H9 (cell line): ENCODE results near the gene MTMR3. TPM values are rescaled to one million over a fixed set of nuclear protein-coding genes. Genes with fewer than 3 reads are reported as not detected.
"Not testable (repeated sequence)": the region's sequence is repeated elsewhere in the genome, so short reads cannot be mapped to it uniquely, and the experiment has no call there.

Experiments
- DNase-seq: peaks from one replicate; pipeline ENCODE4 v3.0.0-alpha.2; 2017
- H2AFZ ChIP-seq: one replicate; pipeline ENCODE4 v1.6.1; 2013; ENCODE audit warnings: mild to moderate bottlenecking, low read length, control low read depth, moderate library complexity
- H2AK5ac ChIP-seq: 2 replicates; pipeline ENCODE4 v1.6.1; 2013; ENCODE audit warnings: low read length, control low read depth, mixed read lengths; ENCODE audit not compliant: insufficient read length
- H2BK120ac ChIP-seq: one replicate; pipeline ENCODE4 v1.6.1; 2013; ENCODE audit warnings: low read depth, mild to moderate bottlenecking, low read length, control low read depth, inconsistent platforms; ENCODE audit not compliant: poor library complexity, severe bottlenecking
- H2BK12ac ChIP-seq: 2 replicates; pipeline ENCODE4 v1.6.1; 2013; ENCODE audit warnings: low read length, control low read depth, mixed read lengths, low read depth; ENCODE audit not compliant: insufficient read length
- H2BK15ac ChIP-seq: 2 replicates; pipeline ENCODE4 v1.6.1; 2013; ENCODE audit warnings: low read depth, low read length, control low read depth
- H2BK20ac ChIP-seq: one replicate; pipeline ENCODE4 v1.6.1; 2013; ENCODE audit warnings: low read depth, mild to moderate bottlenecking, low read length, control low read depth, inconsistent platforms; ENCODE audit not compliant: poor library complexity, severe bottlenecking
- H2BK5ac ChIP-seq: 2 replicates; pipeline ENCODE4 v1.6.1; 2013; ENCODE audit warnings: low read length, control low read depth, mixed read lengths; ENCODE audit not compliant: insufficient read length
- H3K14ac ChIP-seq: 2 replicates; pipeline ENCODE4 v1.6.1; 2013; ENCODE audit warnings: low read length, control low read depth; ENCODE audit not compliant: insufficient read depth
- H3K18ac ChIP-seq: 2 replicates; pipeline ENCODE4 v1.6.1; 2013; ENCODE audit warnings: low read depth, mild to moderate bottlenecking, mixed read lengths, low read length, control low read depth; ENCODE audit not compliant: insufficient read length
- H3K23ac ChIP-seq: 2 replicates; pipeline ENCODE4 v1.6.1; 2013; ENCODE audit warnings: low read length, control low read depth, mixed read lengths, low read depth; ENCODE audit not compliant: insufficient read length
- H3K23me2 ChIP-seq: 2 replicates; pipeline ENCODE4 v1.6.1; 2013; ENCODE audit warnings: low read depth, mild to moderate bottlenecking, mixed read lengths, low read length, control low read depth; ENCODE audit not compliant: insufficient read length, poor library complexity, severe bottlenecking
- H3K27ac ChIP-seq: 2 replicates; pipeline ENCODE4 v1.5.1; 2013; ENCODE audit warnings: low read length, control low read depth, mixed read lengths, low read depth; ENCODE audit not compliant: insufficient read length
- H3K27me3 ChIP-seq: 2 replicates; pipeline ENCODE4 v1.6.1; 2013; ENCODE audit warnings: low read length, control low read depth, inconsistent platforms; ENCODE audit not compliant: insufficient read depth
- H3K4ac ChIP-seq: 2 replicates; pipeline ENCODE4 v1.6.1; 2013; ENCODE audit warnings: low read depth, mild to moderate bottlenecking, control low read depth, inconsistent platforms, low read length, moderate library complexity
- H3K4me1 ChIP-seq: 2 replicates; pipeline ENCODE4 v1.6.1; 2013; ENCODE audit warnings: low read length, control low read depth, inconsistent platforms; ENCODE audit not compliant: insufficient read depth
- H3K4me2 ChIP-seq: 2 replicates; pipeline ENCODE4 v1.6.1; 2013; ENCODE audit warnings: low read length, control low read depth, mixed read lengths; ENCODE audit not compliant: insufficient read length, insufficient read depth
- H3K56ac ChIP-seq: 2 replicates; pipeline ENCODE4 v1.6.1; 2013; ENCODE audit warnings: low read depth, mild to moderate bottlenecking, mixed read lengths, low read length, control low read depth; ENCODE audit not compliant: insufficient read length
- H3K79me1 ChIP-seq: 2 replicates; pipeline ENCODE4 v1.6.1; 2013; ENCODE audit warnings: low read depth, mild to moderate bottlenecking, moderate library complexity, low read length, control low read depth, inconsistent platforms; ENCODE audit not compliant: insufficient read depth, poor library complexity, severe bottlenecking
- H3K79me2 ChIP-seq: 2 replicates; pipeline ENCODE4 v1.6.1; 2013; ENCODE audit warnings: low read length, control low read depth, inconsistent platforms; ENCODE audit not compliant: insufficient read depth
- H3K9ac ChIP-seq: 2 replicates; pipeline ENCODE4 v1.6.1; 2013; ENCODE audit warnings: low read length, control low read depth, mixed read lengths; ENCODE audit not compliant: insufficient read length; ENCODE audit errors: extremely low read depth
- H3K9me3 ChIP-seq: one replicate; pipeline ENCODE4 v1.6.1; 2013; ENCODE audit warnings: low read depth, low read length, inconsistent platforms; ENCODE audit not compliant: control insufficient read depth
- H3T11ph ChIP-seq: one replicate; pipeline ENCODE4 v1.6.1; 2013; ENCODE audit warnings: mild to moderate bottlenecking, low read length, control low read depth, inconsistent platforms
- H4K20me1 ChIP-seq: one replicate; pipeline ENCODE4 v1.6.1; 2013; ENCODE audit not compliant: control insufficient read depth, insufficient read length, insufficient read depth
- H4K5ac ChIP-seq: 2 replicates; pipeline ENCODE4 v1.6.1; 2013; ENCODE audit warnings: low read depth, mild to moderate bottlenecking, mixed read lengths, low read length, control low read depth; ENCODE audit not compliant: insufficient read length
- H4K8ac ChIP-seq: replicated peaks from 2 replicates; pipeline ENCODE4 v1.6.1; 2013; ENCODE audit warnings: low read length, control low read depth, mixed read lengths, low read depth; ENCODE audit not compliant: insufficient read length
- H4K91ac ChIP-seq: 2 replicates; pipeline ENCODE4 v1.6.1; 2013; ENCODE audit warnings: low read depth, mild to moderate bottlenecking, moderate library complexity, mixed read lengths, low read length, control low read depth; ENCODE audit not compliant: insufficient read length
- H3K27ac Mint-ChIP-seq, 3 experiments: 2 replicates in 2 of 3; 3 replicates in 1 of 3; pipeline ENCODE4 v1.8.0; 2020 to 2021; ENCODE audit warnings: mixed read lengths in 3 of 3, mild to moderate bottlenecking in 1 of 3, moderate library complexity in 1 of 3
- H3K27me3 Mint-ChIP-seq: 2 replicates; pipeline ENCODE4 v1.8.0; 2021; ENCODE audit warnings: low read depth, mild to moderate bottlenecking, moderate library complexity, mixed read lengths
- H3K36me3 Mint-ChIP-seq, 3 experiments: 2 replicates in 2 of 3; 3 replicates in 1 of 3; pipeline ENCODE4 v1.8.0; 2020 to 2021; ENCODE audit warnings: low read depth in 3 of 3, mixed read lengths in 3 of 3; ENCODE audit not compliant: insufficient read depth in 1 of 3
- H3K4me1 Mint-ChIP-seq, 2 experiments: 2 replicates each; pipeline ENCODE4 v1.8.0; 2020; ENCODE audit warnings: mixed read lengths in 2 of 2
- H3K4me3 Mint-ChIP-seq, 2 experiments: 2 replicates in 1 of 2; 3 replicates in 1 of 2; pipeline ENCODE4 v1.8.0; 2020 to 2021; ENCODE audit warnings: mild to moderate bottlenecking in 2 of 2, mixed read lengths in 2 of 2, moderate library complexity in 1 of 2
- H3K9me3 Mint-ChIP-seq, 2 experiments: 2 replicates in 1 of 2; 3 replicates in 1 of 2; pipeline ENCODE4 v1.8.0; 2020; ENCODE audit warnings: mild to moderate bottlenecking in 2 of 2, mixed read lengths in 2 of 2, moderate library complexity in 1 of 2
- CTCF ChIP-seq: fragments of 200-600 bp; sonication (generic); conservative IDR thresholded peaks from 3 replicates; pipeline ENCODE4 v1.8.0; 2021; ENCODE audit warnings: antibody characterized with exemption, mild to moderate bottlenecking
- WGBS: extraction: QIAGEN DNeasy Blood & Tissue Kit; methylation state at CpG from one replicate; pipeline ENCODE4 v1.1.7; 2013; ENCODE audit warnings: missing lambda C conversion rate, low lambda C conversion rate, mixed read lengths; ENCODE audit not compliant: insufficient read length; ENCODE audit errors: extremely low coverage; 5-methylcytosine and 5-hydroxymethylcytosine counted together
- total RNA-seq: library from RNA; stranded (reverse); gene quantifications from 2 replicates; pipeline ENCODE4 v1.2.1, GENCODE V29; 2021

MTMR3 gene
- total RNA-seq, 1 experiment from 2014 or later, result 19.8 TPM

GRCh38 chr22:29834046-29834445 lies 48.9 kb upstream of the MTMR3 start:
- Histone ChIP-seq H3K4me1 (no peaks in the 10 kb centered on the region), H3K27ac (no peak overlapping the region), H3K27me3 (no peaks in the 10 kb centered on the region), H3K9ac (no peak overlapping the region), H3K56ac (no peak overlapping the region), H3K23me2 (peaks cover 5% of the 10 kb centered on the region), H3K9me3 (no peaks in the 10 kb centered on the region), H2BK12ac (no peak overlapping the region), H4K20me1 (peaks cover 3% of the 10 kb centered on the region), H3T11ph (no peak overlapping the region), H4K91ac (no peak overlapping the region), H3K79me2 (no peaks in the 10 kb centered on the region), H2BK5ac (no peak overlapping the region), H3K4me2 (no peak overlapping the region), H3K4ac (no peak overlapping the region), H4K8ac (no peak overlapping the region), H3K23ac (no peak overlapping the region), H2AK5ac (no peak overlapping the region), H3K18ac (no peak overlapping the region), H2BK20ac (no peak overlapping the region), H2BK15ac (no peak overlapping the region), H2BK120ac (no peak overlapping the region), H3K79me1 (no peaks in the 10 kb centered on the region), H4K5ac (no peak overlapping the region), H2AFZ (no peak overlapping the region), H3K14ac (no peak overlapping the region)
- H3K36me3 Mint-ChIP-seq, result peaks cover 0 to 26% (median 18%) of the 10 kb centered on the region in 3 experiments; a peak in 6 of 7 replicates
- peaks cover 14% of the 10 kb centered on the region in 2 experiments for H3K4me1 Mint-ChIP-seq
- H3K9me3 Mint-ChIP-seq, result no peaks in the 10 kb centered on the region; a peak in 1 of 5 replicates
- no peak for DNase-seq
- no peak overlapping the region for H3K27ac Mint-ChIP-seq
- TF ChIP-seq CTCF, result no peak
- no peak overlapping the region for H3K4me3 Mint-ChIP-seq
- H3K27me3 Mint-ChIP-seq, result no peaks in the 10 kb centered on the region
- no CpG with 5 or more reads among the region's 1 CpG for WGBS

- not testable (repeated sequence) for H3K9me3 ChIP-seq, H3K79me2 ChIP-seq, H3K18ac ChIP-seq, DNase-seq, H2AK5ac ChIP-seq, H3K27ac ChIP-seq, H3K56ac ChIP-seq, H3K9me3 Mint-ChIP-seq, H3T11ph ChIP-seq, H2BK120ac ChIP-seq, H2BK20ac ChIP-seq, H4K91ac ChIP-seq, H2BK5ac ChIP-seq, H3K27me3 ChIP-seq, H2AFZ ChIP-seq, H3K79me1 ChIP-seq, H3K4ac ChIP-seq, H2BK15ac ChIP-seq, H3K4me1 ChIP-seq, H3K14ac ChIP-seq, H3K23me2 ChIP-seq, H4K20me1 ChIP-seq, H2BK12ac ChIP-seq, H3K23ac ChIP-seq, H4K5ac ChIP-seq, H4K8ac ChIP-seq, H3K27me3 Mint-ChIP-seq, H3K9ac ChIP-seq
- peak overlapping the region in 1 of 3 experiments; percentile 28; a peak in 1 of 7 replicates for H3K27ac Mint-ChIP-seq
- H3K4me2 ChIP-seq, result peak overlapping the region; percentile 98
- H3K36me3 Mint-ChIP-seq, result peaks cover 0 to 18% (median 9%) of the 10 kb centered on the region in 3 experiments; a peak in 5 of 7 replicates
- peaks cover 14 to 15% of the 10 kb centered on the region in 2 experiments for H3K4me1 Mint-ChIP-seq
- WGBS, result no CpG with 5 or more reads among the region's 18 CpGs
- H3K4me3 Mint-ChIP-seq, result peak overlapping the region; percentile 86 to 93
These were observed 46.1 kb upstream of the MTMR3 start for GRCh38 chr22:29836791-29837370.
